Measurements from ENCODE around the gene POMGNT1.

POMGNT1 gene

GRCh38 chr1:46206399-46206798 is 8.2 kb upstream of the POMGNT1 start:
- no peak for DNase-seq

- no peak for DNase-seq
These were observed 7.6 kb upstream of the POMGNT1 start for GRCh38 chr1:46205791-46206190.

- no peak for DNase-seq
These were observed 6.9 kb upstream of the POMGNT1 start for GRCh38 chr1:46205141-46205540.

GRCh38 chr1:46204406-46204742 is 6.1 kb upstream of the POMGNT1 start:
- DNase-seq = no peak

- no peak for DNase-seq
These were observed 5.6 kb upstream of the POMGNT1 start for GRCh38 chr1:46203738-46204405.

- no peak for DNase-seq
These were observed 1.1 kb upstream of the POMGNT1 start for GRCh38 chr1:46199233-46199749.

GRCh38 chr1:46197560-46197963 is 672 bp downstream of the POMGNT1 start:
- DNase-seq = no peak

- no peak for DNase-seq
These were observed 1.6 kb downstream of the POMGNT1 start for GRCh38 chr1:46196609-46197008.

- DNase-seq = no peak
These were observed 3.5 kb downstream of the POMGNT1 start for GRCh38 chr1:46194641-46195193.

GRCh38 chr1:46193984-46194570 is 4.2 kb downstream of the POMGNT1 start:
- no peak for DNase-seq

- DNase-seq = no peak
These were observed 4.9 kb downstream of the POMGNT1 start for GRCh38 chr1:46193285-46193684.

- DNase-seq = no peak
These were observed 6.1 kb downstream of the POMGNT1 start for GRCh38 chr1:46192171-46192570.

- no peak for DNase-seq
These were observed 7.1 kb downstream of the POMGNT1 start for GRCh38 chr1:46191033-46191701.

GRCh38 chr1:46190539-46190938 is 7.7 kb downstream of the POMGNT1 start:
- no peak for DNase-seq

GRCh38 chr1:46188295-46189030 is 9.8 kb downstream of the POMGNT1 start:
- no peak for DNase-seq

- DNase-seq = no peak
These were observed 10.9 kb downstream of the POMGNT1 start for GRCh38 chr1:46187106-46187869.

- DNase-seq = no peak
These were observed 12.2 kb downstream of the POMGNT1 start for GRCh38 chr1:46186076-46186475.

- no peak for DNase-seq
These were observed 13.1 kb downstream of the POMGNT1 start for GRCh38 chr1:46184920-46185658.

GRCh38 chr1:46183926-46184557 is 14.2 kb downstream of the POMGNT1 start:
- no peak for DNase-seq

GRCh38 chr1:46183079-46183847 is 15.0 kb downstream of the POMGNT1 start:
- DNase-seq = no peak

Data from CD4-positive, alpha-beta T cell treated with Interleukin-17A for 1 hour (primary cell).